ENCODE data around the gene NOMO2.
"Not testable (repeated sequence)": the region's sequence is repeated elsewhere in the genome, so short reads cannot be mapped to it uniquely, and the experiment has no call there.

Gene NOMO2, protein sequence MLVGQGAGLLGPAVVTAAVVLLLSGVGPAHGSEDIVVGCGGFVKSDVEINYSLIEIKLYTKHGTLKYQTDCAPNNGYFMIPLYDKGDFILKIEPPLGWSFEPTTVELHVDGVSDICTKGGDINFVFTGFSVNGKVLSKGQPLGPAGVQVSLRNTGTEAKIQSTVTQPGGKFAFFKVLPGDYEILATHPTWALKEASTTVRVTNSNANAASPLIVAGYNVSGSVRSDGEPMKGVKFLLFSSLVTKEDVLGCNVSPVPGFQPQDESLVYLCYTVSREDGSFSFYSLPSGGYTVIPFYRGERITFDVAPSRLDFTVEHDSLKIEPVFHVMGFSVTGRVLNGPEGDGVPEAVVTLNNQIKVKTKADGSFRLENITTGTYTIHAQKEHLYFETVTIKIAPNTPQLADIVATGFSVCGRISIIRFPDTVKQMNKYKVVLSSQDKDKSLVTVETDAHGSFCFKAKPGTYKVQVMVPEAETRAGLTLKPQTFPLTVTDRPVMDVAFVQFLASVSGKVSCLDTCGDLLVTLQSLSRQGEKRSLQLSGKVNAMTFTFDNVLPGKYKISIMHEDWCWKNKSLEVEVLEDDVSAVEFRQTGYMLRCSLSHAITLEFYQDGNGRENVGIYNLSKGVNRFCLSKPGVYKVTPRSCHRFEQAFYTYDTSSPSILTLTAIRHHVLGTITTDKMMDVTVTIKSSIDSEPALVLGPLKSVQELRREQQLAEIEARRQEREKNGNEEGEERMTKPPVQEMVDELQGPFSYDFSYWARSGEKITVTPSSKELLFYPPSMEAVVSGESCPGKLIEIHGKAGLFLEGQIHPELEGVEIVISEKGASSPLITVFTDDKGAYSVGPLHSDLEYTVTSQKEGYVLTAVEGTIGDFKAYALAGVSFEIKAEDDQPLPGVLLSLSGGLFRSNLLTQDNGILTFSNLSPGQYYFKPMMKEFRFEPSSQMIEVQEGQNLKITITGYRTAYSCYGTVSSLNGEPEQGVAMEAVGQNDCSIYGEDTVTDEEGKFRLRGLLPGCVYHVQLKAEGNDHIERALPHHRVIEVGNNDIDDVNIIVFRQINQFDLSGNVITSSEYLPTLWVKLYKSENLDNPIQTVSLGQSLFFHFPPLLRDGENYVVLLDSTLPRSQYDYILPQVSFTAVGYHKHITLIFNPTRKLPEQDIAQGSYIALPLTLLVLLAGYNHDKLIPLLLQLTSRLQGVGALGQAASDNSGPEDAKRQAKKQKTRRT

GRCh38 chr16:18561727-18562314, at the start of gene NOMO2:
TSS of gene NOMO2 (minus strand) at chr16:18562097. CDS start at chr16:18562040, 57 bp downstream.
- peak; percentile 15 for DNase-seq (ENCODE audit: low spot score)

DNA sequence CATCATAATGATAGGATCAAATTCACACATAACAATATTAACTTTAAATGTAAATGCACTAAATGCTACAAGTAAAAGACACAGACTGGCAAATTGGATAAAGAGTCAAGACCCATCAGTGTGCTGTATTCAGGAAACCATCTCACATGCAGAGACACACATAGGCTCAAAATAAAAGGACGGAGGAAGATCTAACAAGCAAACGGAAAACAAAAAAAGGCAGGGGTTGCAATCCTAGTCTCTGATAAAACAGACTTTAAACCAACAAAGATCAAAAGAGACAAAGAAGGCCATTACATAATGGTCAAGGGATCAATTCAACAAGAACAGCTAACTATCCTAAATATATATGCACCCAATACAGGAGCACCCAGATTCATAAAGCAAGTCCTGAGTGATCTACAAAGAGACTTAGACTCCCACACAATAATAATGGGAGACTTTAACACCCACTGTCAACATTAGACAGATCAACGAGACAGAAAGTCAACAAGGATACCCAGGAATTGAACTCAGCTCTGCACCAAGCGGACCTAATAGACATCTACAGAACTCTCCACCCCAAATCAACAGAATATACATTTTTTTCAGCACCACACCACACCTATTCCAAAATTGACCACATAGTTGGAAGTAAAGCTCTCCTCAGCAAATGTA, 48.4 kb upstream of the NOMO2 start:
- not testable (repeated sequence) for DNase-seq (ENCODE audit: low spot score)

GRCh38 chr16:18608271-18608670, 46.4 kb upstream of the NOMO2 start:
- DNase-seq (ENCODE audit: low spot score) = not testable (repeated sequence)

DNA sequence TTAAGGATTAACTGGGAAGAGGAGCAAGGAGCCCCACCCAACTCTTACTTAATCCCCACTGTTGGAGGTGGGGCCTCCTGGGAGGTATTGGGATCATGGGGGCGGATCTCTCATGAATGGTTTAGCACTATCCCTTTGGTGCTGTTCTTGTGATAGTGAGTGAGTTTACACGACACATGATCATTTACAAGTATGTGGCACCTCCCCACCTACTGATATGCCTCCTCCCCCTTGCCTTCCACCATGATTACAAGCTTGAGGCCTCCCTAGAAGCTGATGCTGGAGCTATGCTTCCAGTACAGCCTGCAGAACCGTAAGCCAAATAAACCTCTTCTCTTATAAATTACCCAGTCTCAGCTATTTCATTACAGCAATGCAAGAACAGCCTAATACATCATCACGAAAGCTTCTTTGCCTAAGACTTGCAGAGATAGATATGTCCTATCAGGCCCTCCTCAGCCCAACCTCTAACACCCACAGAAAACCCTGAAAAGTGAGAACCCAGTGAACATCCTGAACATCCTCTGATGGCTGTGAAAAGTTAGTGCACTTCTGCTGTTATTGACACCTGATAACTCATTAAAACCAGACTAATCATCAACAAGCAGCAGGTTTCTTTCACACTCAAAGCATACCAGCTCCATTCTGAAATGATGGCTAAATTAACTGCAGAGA, 41.8 kb upstream of the NOMO2 start:
- DNase-seq (ENCODE audit: low spot score) = not testable (repeated sequence)

GRCh38 chr16:18598582-18598981, 36.7 kb upstream of the NOMO2 start:
- not testable (repeated sequence) for DNase-seq (ENCODE audit: low spot score)

GRCh38 chr16:18597734-18598133, 35.8 kb upstream of the NOMO2 start:
- not testable (repeated sequence) for DNase-seq (ENCODE audit: low spot score)

GRCh38 chr16:18597319-18597718, 35.4 kb upstream of the NOMO2 start:
- DNase-seq (ENCODE audit: low spot score) = not testable (repeated sequence)

- DNase-seq (ENCODE audit: low spot score) = not testable (repeated sequence)
These were observed 33.9 kb upstream of the NOMO2 start for GRCh38 chr16:18595796-18596195.

GRCh38 chr16:18594880-18595279, 33.0 kb upstream of the NOMO2 start:
- not testable (repeated sequence) for DNase-seq (ENCODE audit: low spot score)

DNA sequence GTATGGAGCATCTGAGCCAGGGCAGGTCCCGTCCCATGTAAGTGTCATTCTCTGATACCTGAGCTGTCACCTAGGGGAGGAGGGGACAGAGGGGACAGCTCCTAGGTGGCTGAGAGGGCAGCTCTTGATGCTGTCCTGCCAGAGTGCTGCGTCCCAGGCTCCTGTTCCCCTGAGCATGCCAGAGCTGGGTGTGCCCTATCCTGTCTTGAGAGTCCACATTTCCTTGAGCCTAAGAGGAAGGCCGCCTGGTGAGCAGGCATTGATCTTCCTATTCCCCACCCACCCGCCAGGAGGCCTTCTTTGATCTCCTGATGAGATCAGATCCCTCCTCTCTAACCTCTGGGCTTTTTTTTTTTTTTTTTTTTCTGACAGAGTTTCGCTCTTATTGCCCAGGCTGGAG, 32.0 kb upstream of the NOMO2 start:
- DNase-seq (ENCODE audit: low spot score) = not testable (repeated sequence)

DNA sequence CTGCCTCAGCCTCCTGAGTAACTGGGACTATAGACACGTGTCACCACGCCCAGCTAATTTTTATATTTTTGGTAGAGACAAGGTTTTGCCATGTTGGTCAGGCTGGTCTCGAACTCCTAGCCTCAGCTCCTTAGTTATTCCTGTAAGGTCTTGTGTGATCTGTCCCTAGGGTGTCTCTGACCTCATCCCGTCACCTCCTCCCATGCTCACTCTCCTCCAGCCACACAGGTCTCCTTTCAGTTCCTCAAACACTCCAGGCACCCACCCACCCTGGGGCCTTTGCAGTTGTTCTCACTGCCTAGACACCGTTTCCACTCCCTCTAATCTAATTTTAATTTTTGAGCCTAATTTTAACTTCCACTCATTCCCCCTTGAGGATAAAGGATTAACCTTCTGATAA, 31.1 kb upstream of the NOMO2 start:
- DNase-seq (ENCODE audit: low spot score) = not testable (repeated sequence)

DNA sequence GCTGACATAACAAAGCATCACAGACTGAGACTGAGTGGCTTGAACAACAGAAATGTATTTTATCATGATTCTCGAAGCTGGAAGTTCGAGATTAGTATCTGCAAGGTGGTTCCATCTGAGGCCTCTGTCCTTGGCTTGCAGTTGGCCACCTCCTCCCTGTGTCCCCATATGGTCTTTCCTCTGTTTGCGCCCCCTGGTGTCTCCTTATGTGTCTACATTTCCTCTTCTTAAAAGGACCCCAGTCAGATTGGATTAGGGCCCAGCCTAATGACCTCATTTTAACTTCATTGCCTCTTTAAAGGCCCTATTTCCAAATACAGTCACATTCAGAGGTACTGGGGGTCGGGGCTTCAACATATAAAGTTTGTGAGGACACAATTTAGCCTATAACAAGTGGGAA, 30.0 kb upstream of the NOMO2 start:
- DNase-seq (ENCODE audit: low spot score) = peak; percentile 75

DNA sequence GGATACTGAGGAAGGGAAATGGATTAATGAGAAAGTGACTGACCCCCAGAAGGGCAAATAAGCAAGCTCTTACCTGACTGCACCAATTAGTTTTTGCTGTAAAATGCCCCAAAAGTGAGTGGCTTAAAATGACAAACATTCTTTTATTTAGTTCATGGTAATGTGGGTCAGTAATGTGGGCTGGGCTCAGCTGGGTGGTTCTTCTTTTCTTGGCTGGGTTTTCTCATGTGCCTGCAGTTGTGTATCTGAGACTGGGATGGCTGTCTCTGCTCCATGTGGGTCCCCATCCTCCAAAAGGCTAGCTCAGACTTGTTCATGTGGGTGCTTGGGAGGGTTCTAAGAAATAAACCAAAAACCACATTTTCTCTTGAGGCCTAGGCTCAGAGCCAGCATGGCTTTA, 29.5 kb upstream of the NOMO2 start:
- DNase-seq (ENCODE audit: low spot score) = not testable (repeated sequence)

DNA sequence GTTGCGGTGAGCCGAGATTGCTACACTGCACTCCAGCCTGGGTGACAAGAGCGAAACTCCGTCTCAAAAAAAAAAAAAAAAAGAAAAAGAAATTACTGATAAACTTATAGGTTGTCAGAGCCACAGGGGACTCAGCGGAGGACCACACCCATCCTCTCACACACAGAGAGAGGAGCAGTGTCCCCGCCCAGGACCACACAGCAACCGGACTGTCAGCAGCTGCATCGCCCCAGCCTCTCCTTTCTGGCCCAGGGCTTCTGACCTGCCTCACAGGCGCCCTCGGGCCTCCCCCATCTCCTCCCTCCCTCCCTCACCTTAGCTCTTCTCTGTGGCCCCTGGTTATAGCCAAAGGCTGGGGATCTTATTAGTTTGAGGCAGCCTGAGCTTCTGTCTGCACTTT, 27.9 kb upstream of the NOMO2 start:
- not testable (repeated sequence) for DNase-seq (ENCODE audit: low spot score)

GRCh38 chr16:18586560-18587540, 25.0 kb upstream of the NOMO2 start:
- DNase-seq (ENCODE audit: low spot score) = not testable (repeated sequence)

DNA sequence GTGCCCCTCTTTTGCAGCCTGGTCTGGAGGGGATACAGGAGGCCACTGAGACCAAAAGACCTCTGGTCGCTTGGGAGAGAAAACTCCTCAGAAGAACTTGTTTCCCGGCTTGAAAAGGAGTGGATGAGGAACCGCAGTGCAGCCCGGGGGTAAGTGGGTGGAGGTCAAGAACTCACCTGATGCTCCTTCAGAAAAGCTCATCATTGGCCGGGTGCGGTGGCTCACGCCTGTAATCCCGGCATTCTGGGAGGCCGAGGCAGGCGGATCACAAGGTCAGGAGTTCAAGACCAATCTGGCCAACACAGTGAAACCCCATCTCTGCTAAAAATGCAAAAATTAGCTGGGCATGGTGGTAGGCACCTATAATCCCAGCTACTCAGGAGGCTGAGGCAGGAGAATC, 23.9 kb upstream of the NOMO2 start:
- not testable (repeated sequence) for DNase-seq (ENCODE audit: low spot score)

- no peak for DNase-seq (ENCODE audit: low spot score)
These were observed 21.0 kb upstream of the NOMO2 start for GRCh38 chr16:18582902-18583301.

DNA sequence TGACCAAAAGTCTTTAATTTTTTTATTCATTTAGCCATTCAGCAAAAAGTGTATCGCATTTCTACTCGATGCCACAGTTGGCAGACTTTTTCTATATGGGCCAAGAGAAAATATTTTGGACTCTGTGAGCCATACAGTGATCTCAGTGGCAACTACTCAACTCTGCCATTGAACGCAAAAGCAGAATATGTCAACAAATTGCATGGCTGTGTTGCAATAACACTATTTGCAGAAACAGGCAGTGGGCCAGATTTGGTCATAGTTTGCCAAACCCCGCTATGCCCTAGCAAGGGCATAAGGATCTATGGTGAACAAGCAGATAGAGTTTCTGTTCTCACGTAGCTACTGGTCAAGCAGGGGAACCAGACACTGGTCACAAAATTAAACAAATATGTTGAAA, 18.5 kb upstream of the NOMO2 start:
- not testable (repeated sequence) for DNase-seq (ENCODE audit: low spot score)

GRCh38 chr16:18579261-18579660, 17.4 kb upstream of the NOMO2 start:
- not testable (repeated sequence) for DNase-seq (ENCODE audit: low spot score)
